Measurements from ENCODE around the gene CPLANE2.
"Not testable (repeated sequence)": the region's sequence is repeated elsewhere in the genome, so short reads cannot be mapped to it uniquely, and the experiment has no call there.

Gene CPLANE2

DNA sequence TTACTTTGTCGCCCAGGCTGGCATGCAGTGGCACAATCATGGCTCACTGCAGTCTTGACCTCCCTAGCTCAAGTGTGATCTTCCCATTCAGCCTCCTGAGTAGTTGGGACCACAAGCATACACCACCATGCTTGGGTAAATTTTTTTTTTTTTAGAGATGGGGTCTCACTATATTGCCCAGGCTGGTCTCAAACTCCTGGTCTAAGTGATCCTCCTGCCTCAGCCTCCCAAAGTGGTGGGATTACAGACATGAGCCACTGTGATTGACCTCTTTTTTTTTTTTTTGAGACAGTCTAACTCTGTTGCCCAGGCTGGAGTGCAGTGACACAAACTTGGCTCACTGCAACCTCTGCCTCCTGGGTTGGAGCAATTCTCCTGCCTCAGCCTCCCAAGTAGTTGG lies 9.3 kb upstream of the CPLANE2 start:
- not testable (repeated sequence) for H2BK5ac ChIP-seq (ENCODE audit: low read depth, low read length, poor library complexity, severe bottlenecking); H2AK5ac ChIP-seq (ENCODE audit: low read length, severe bottlenecking); H3K9ac ChIP-seq (ENCODE audit: low read length); H3K4me2 ChIP-seq (ENCODE audit: low read length, poor library complexity, severe bottlenecking); H3K23ac ChIP-seq (ENCODE audit: low read length in 2 of 2); H2AFZ ChIP-seq (ENCODE audit: low read depth, low read length); H3K18ac ChIP-seq (ENCODE audit: low read depth in 1 of 2, low read length in 2 of 2); H2BK120ac ChIP-seq (ENCODE audit: low read depth, low read length); H2BK12ac ChIP-seq (ENCODE audit: low read length in 2 of 2); DNase-seq; H3K27ac ChIP-seq (ENCODE audit: low read length, poor library complexity, severe bottlenecking); H3K4me3 ChIP-seq (ENCODE audit: insufficient read depth in 1 of 2, low read depth in 1 of 2, low read length in 2 of 2); H3K27me3 ChIP-seq (ENCODE audit: control insufficient read depth in 1 of 2, insufficient read depth in 1 of 2, low read length in 2 of 2); H3K14ac ChIP-seq (ENCODE audit: low read length in 2 of 2); H2BK15ac ChIP-seq (ENCODE audit: low read depth, poor library complexity, severe bottlenecking); H3K9me3 ChIP-seq (ENCODE audit: control insufficient read depth, low read length); H3K4ac ChIP-seq (ENCODE audit: low read depth in 1 of 2, low read length in 2 of 2); H4K8ac ChIP-seq (ENCODE audit: low read length); H4K91ac ChIP-seq (ENCODE audit: low read length)
- Histone ChIP-seq H3K4me1 (ENCODE audit: control insufficient read depth, insufficient read depth, low read depth, low read length) (peaks cover 23% of the 10 kb centered on the region), H3K36me3 (ENCODE audit: control insufficient read depth in 1 of 2, insufficient read depth in 2 of 2, low read depth in 1 of 2, low read length in 2 of 2) (peaks cover 19 to 26% of the 10 kb centered on the region in 2 experiments), H3K79me1 (replicated peaks; ENCODE audit: low read length, poor library complexity, severe bottlenecking) (peaks cover 13% of the 10 kb centered on the region)
- WGBS = 100% methylated on average over 1 of the region's 1 CpG

GRCh38 chr1:16245476-16246196 lies 8.7 kb upstream of the CPLANE2 start:
- Histone ChIP-seq H3K18ac (ENCODE audit: low read depth in 1 of 2, low read length in 2 of 2) (no peak overlapping the region), H2AK5ac (ENCODE audit: low read length, severe bottlenecking) (no peak overlapping the region), H3K79me1 (replicated peaks; ENCODE audit: low read length, poor library complexity, severe bottlenecking) (peaks cover 8% of the 10 kb centered on the region), H3K9ac (ENCODE audit: low read length) (no peak overlapping the region), H3K4ac (ENCODE audit: low read depth in 1 of 2, low read length in 2 of 2) (no peak overlapping the region), H4K8ac (ENCODE audit: low read length) (peak overlapping the region; percentile 81), H3K14ac (ENCODE audit: low read length in 2 of 2) (no peak overlapping the region), H2BK5ac (ENCODE audit: low read depth, low read length, poor library complexity, severe bottlenecking) (no peak overlapping the region), H3K4me2 (ENCODE audit: low read length, poor library complexity, severe bottlenecking) (no peak overlapping the region), H2BK120ac (ENCODE audit: low read depth, low read length) (no peak overlapping the region), H3K27me3 (ENCODE audit: control insufficient read depth in 1 of 2, insufficient read depth in 1 of 2, low read length in 2 of 2) (no peaks in the 10 kb centered on the region), H3K4me1 (ENCODE audit: control insufficient read depth, insufficient read depth, low read depth, low read length) (peaks cover 20% of the 10 kb centered on the region), H2AFZ (ENCODE audit: low read depth, low read length) (no peak overlapping the region), H3K9me3 (ENCODE audit: control insufficient read depth, low read length) (no peaks in the 10 kb centered on the region), H3K4me3 (ENCODE audit: insufficient read depth in 1 of 2, low read depth in 1 of 2, low read length in 2 of 2) (no peak overlapping the region), H2BK15ac (ENCODE audit: low read depth, poor library complexity, severe bottlenecking) (no peak overlapping the region), H3K36me3 (ENCODE audit: control insufficient read depth in 1 of 2, insufficient read depth in 2 of 2, low read depth in 1 of 2, low read length in 2 of 2) (peaks cover 13 to 19% of the 10 kb centered on the region in 2 experiments), H3K27ac (ENCODE audit: low read length, poor library complexity, severe bottlenecking) (no peak overlapping the region), H4K91ac (ENCODE audit: low read length) (no peak overlapping the region), H2BK12ac (ENCODE audit: low read length in 2 of 2) (no peak overlapping the region), H3K23ac (ENCODE audit: low read length in 2 of 2) (no peak overlapping the region)
- 98% methylated on average over 7 of the region's 9 CpGs for WGBS
- DNase-seq = no peak

DNA sequence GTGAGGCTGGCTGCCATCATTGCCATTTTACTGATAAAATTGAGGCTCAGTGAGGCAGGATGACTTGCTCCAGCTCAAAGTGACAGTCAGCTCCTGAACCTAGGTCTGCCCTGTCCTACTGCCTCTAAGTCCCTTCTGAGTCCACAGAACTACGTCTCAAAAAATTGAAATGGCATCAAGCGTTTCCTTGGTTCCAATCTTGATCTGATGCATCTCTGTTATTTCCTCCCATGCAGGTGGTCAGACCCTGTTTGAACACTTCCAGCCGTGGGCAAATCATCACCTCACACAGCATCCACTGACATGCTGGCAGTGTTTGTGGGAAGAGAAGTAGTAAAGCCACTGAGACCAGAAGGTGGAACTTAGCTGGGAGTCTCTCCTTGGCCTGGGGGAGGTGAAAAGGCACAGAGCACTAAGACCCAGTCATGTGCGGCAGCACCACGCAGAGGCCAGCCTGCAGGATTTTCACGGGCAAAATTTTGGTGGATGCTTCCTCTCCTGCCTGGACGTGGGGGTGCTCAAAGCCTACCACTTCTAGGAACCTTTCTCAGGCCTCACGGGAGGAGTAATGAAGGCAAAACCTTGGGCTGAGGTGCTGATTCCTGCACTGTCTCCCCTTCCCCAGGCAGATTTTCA lies 7.8 kb upstream of the CPLANE2 start:
- H2BK5ac ChIP-seq (ENCODE audit: low read depth, low read length, poor library complexity, severe bottlenecking) = no peak overlapping the region

DNA sequence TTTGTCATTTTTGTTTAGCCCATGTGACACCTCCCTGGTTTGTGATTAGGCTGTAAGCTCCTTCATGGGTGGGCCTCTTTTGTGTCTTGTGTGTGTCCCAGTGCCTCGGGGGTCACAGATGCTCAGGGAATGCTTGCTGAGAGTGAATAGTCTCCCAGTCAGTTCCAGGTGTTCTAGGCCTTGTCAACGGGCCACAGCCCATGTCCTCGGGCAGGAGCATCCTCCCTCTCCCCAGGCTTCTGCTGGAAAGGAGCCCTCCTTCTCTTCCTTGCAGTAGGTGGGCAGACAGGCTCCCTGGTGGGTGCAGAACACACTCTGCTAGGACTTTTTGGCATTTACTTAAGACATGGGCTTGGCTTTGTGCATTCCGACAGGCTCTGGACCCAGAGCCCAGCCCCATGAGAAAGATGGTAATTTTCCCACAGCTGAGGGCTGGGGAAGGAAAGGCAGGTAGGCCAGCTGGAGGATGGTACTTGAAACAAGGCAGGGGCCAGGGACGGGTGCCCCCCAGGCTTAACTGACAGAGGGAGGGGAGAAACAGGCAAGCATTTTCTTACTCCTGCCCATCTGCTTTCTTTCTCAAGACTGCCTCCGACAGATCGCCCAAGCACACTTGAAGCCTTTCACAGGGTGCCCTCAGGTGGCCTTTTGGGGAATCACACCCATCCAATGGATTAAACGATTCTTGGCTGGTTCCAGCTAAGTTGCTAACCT lies 7.1 kb upstream of the CPLANE2 start:
- 39% methylated on average over 8 of the region's 8 CpGs for WGBS
- Histone ChIP-seq H3K36me3 (ENCODE audit: control insufficient read depth in 1 of 2, insufficient read depth in 2 of 2, low read depth in 1 of 2, low read length in 2 of 2) (peaks cover 10 to 18% of the 10 kb centered on the region in 2 experiments), H3K4me3 (ENCODE audit: insufficient read depth in 1 of 2, low read depth in 1 of 2, low read length in 2 of 2) (no peak overlapping the region), H3K14ac (ENCODE audit: low read length in 2 of 2) (no peak overlapping the region), H2BK12ac (ENCODE audit: low read length in 2 of 2) (peak overlapping the region in 1 of 2 experiments; percentile 48), H2BK15ac (ENCODE audit: low read depth, poor library complexity, severe bottlenecking) (no peak overlapping the region), H3K9me3 (ENCODE audit: control insufficient read depth, low read length) (no peaks in the 10 kb centered on the region), H2AFZ (ENCODE audit: low read depth, low read length) (no peak overlapping the region), H3K27ac (ENCODE audit: low read length, poor library complexity, severe bottlenecking) (no peak overlapping the region), H3K23ac (ENCODE audit: low read length in 2 of 2) (no peak overlapping the region), H4K8ac (ENCODE audit: low read length) (no peak overlapping the region), H3K27me3 (ENCODE audit: control insufficient read depth in 1 of 2, insufficient read depth in 1 of 2, low read length in 2 of 2) (no peaks in the 10 kb centered on the region), H2BK5ac (ENCODE audit: low read depth, low read length, poor library complexity, severe bottlenecking) (no peak overlapping the region), H2AK5ac (ENCODE audit: low read length, severe bottlenecking) (no peak overlapping the region), H3K18ac (ENCODE audit: low read depth in 1 of 2, low read length in 2 of 2) (peak overlapping the region in 1 of 2 experiments; percentile 54), H3K4ac (ENCODE audit: low read depth in 1 of 2, low read length in 2 of 2) (no peak overlapping the region), H3K9ac (ENCODE audit: low read length) (peak overlapping the region; percentile 53), H3K4me2 (ENCODE audit: low read length, poor library complexity, severe bottlenecking) (no peak overlapping the region), H3K4me1 (ENCODE audit: control insufficient read depth, insufficient read depth, low read depth, low read length) (peaks cover 18% of the 10 kb centered on the region), H4K91ac (ENCODE audit: low read length) (no peak overlapping the region), H3K79me1 (replicated peaks; ENCODE audit: low read length, poor library complexity, severe bottlenecking) (peaks cover 8% of the 10 kb centered on the region), H2BK120ac (ENCODE audit: low read depth, low read length) (no peak overlapping the region)
- DNase-seq = peak; percentile 85

More for the DNA sequence above, 7.8 kb upstream of the CPLANE2 start:
- Histone ChIP-seq H3K79me1 (replicated peaks; ENCODE audit: low read length, poor library complexity, severe bottlenecking) (peaks cover 8% of the 10 kb centered on the region), H3K18ac (ENCODE audit: low read depth in 1 of 2, low read length in 2 of 2) (no peak overlapping the region), H3K9ac (ENCODE audit: low read length) (no peak overlapping the region), H3K36me3 (ENCODE audit: control insufficient read depth in 1 of 2, insufficient read depth in 2 of 2, low read depth in 1 of 2, low read length in 2 of 2) (peaks cover 10 to 18% of the 10 kb centered on the region in 2 experiments), H2AK5ac (ENCODE audit: low read length, severe bottlenecking) (no peak overlapping the region), H4K8ac (ENCODE audit: low read length) (no peak overlapping the region), H2AFZ (ENCODE audit: low read depth, low read length) (no peak overlapping the region), H2BK12ac (ENCODE audit: low read length in 2 of 2) (no peak overlapping the region), H2BK120ac (ENCODE audit: low read depth, low read length) (no peak overlapping the region), H3K27me3 (ENCODE audit: control insufficient read depth in 1 of 2, insufficient read depth in 1 of 2, low read length in 2 of 2) (no peaks in the 10 kb centered on the region), H3K4ac (ENCODE audit: low read depth in 1 of 2, low read length in 2 of 2) (no peak overlapping the region), H3K4me1 (ENCODE audit: control insufficient read depth, insufficient read depth, low read depth, low read length) (peaks cover 18% of the 10 kb centered on the region), H4K91ac (ENCODE audit: low read length) (no peak overlapping the region), H3K9me3 (ENCODE audit: control insufficient read depth, low read length) (no peaks in the 10 kb centered on the region), H3K23ac (ENCODE audit: low read length in 2 of 2) (no peak overlapping the region), H3K27ac (ENCODE audit: low read length, poor library complexity, severe bottlenecking) (no peak overlapping the region), H3K4me2 (ENCODE audit: low read length, poor library complexity, severe bottlenecking) (no peak overlapping the region), H2BK15ac (ENCODE audit: low read depth, poor library complexity, severe bottlenecking) (no peak overlapping the region), H3K4me3 (ENCODE audit: insufficient read depth in 1 of 2, low read depth in 1 of 2, low read length in 2 of 2) (no peak overlapping the region), H3K14ac (ENCODE audit: low read length in 2 of 2) (no peak overlapping the region)
- 75% methylated on average over 8 of the region's 8 CpGs for whole genome bisulfite sequencing
- no peak for DNase-seq

All from mesenchymal stem cell (in vitro differentiated cells and primary cell).